ENCODE results near the gene ERFE.
A peak's percentile ranks its signal among the peaks of the same experiment; 100 is the strongest.
"Not testable (repeated sequence)": the region's sequence is repeated elsewhere in the genome, so short reads cannot be mapped to it uniquely, and the experiment has no call there.

ERFE gene, protein sequence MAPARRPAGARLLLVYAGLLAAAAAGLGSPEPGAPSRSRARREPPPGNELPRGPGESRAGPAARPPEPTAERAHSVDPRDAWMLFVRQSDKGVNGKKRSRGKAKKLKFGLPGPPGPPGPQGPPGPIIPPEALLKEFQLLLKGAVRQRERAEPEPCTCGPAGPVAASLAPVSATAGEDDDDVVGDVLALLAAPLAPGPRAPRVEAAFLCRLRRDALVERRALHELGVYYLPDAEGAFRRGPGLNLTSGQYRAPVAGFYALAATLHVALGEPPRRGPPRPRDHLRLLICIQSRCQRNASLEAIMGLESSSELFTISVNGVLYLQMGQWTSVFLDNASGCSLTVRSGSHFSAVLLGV

DNA sequence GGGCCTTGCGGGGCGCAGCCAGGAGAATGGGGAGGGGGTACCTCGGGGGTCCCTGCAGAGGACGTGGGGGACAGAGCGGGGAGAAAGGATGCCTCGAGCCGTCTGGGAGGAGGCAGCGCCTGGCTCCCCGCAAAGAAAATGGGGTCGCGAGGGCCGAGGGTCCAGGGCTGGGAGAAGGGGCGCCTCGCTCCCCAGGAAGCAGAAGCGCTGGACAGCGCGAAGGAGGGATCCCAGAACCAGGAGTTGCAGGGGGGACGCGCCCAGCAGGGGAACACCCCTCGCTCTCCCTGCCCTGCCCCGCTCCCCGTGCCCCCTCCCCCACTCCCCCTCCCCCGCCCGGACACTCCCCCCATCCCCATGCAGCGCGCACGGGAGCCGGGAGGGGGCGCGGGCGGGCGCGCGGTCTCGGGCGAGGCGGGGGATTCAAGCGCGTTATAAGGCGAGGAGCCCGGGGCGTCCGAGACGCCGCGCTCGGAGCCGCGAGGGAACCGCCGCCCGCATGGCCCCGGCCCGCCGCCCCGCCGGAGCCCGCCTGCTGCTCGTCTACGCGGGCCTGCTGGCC lies at the start of gene ERFE:
Gene ERFE, plus strand, starts transcription at position 462 of the 562 bp plus-strand sequence. Its CDS starts 38 bp downstream, at position 500.
- CTCF ChIA-PET: interaction anchor here (1.3 kb wide), 1 partner anchor 105 kb away, joined by 6 read pairs; no protein-coding TSS in a partner anchor
- TF ChIP-seq FOXM1 (IDR thresholded peaks at IDR 0.05; ENCODE audit: borderline replicate concordance) (no peak), TARDBP (IDR thresholded peaks at IDR 0.05) (no peak), BHLHE40 (IDR thresholded peaks at IDR 0.05; ENCODE audit: borderline replicate concordance) (no peak), FOXA1 (IDR thresholded peaks at IDR 0.05) (no peak), SUZ12 (IDR thresholded peaks at IDR 0.05) (no peak), L3MBTL2 (conservative IDR thresholded peaks at IDR 0.05) (no peak), HDGF (IDR thresholded peaks at IDR 0.05; ENCODE audit: borderline replicate concordance) (no peak), SP1 (IDR thresholded peaks at IDR 0.05) (no peak), LEF1 (IDR thresholded peaks at IDR 0.05; ENCODE audit: borderline replicate concordance) (no peak), NFRKB (IDR thresholded peaks at IDR 0.05) (no peak)
- TF ChIP-seq, protein P1, sequence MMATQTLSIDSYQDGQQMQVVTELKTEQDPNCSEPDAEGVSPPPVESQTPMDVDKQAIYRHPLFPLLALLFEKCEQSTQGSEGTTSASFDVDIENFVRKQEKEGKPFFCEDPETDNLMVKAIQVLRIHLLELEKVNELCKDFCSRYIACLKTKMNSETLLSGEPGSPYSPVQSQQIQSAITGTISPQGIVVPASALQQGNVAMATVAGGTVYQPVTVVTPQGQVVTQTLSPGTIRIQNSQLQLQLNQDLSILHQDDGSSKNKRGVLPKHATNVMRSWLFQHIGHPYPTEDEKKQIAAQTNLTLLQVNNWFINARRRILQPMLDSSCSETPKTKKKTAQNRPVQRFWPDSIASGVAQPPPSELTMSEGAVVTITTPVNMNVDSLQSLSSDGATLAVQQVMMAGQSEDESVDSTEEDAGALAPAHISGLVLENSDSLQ (IDR thresholded peaks at IDR 0.05): no peak
- peak; percentile 79 for DNase-seq (ENCODE audit: extremely low spot score)
- POLR2A ChIA-PET: interaction anchor here (1.2 kb wide), 1 partner anchor 9 kb away, joined by 3 read pairs; no protein-coding TSS in a partner anchor

DNA sequence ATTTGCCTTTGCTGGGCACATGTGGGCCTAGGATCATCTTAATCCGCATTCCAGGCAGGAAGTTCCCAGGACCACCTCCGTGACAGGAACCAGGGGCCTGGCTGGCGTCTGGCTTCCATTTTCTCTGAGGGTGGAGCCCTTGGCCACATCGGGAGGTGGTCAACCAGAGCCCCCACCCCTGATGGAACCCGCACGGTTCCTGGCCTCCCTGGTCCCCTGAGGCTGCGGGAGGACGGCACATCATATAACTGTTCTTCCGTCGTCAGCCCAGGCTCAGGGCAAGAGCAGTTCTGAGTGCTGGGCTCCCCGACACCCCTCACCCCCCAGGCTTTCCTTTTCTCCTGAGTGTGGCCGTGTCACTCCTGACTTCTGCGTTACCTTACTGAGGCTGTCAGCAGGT lies 45.2 kb upstream of the ERFE start:
- TF ChIP-seq, protein P1 (IDR thresholded peaks at IDR 0.05): no peak
- no peak for TF ChIP-seq SP1 (IDR thresholded peaks at IDR 0.05)
- TF ChIP-seq ELF4 (IDR thresholded peaks at IDR 0.05): no peak
- no peak for TF ChIP-seq LEF1 (IDR thresholded peaks at IDR 0.05; ENCODE audit: borderline replicate concordance)
- no peak for TF ChIP-seq NFRKB (IDR thresholded peaks at IDR 0.05)
- TF ChIP-seq HDGF (IDR thresholded peaks at IDR 0.05; ENCODE audit: borderline replicate concordance): no peak
- no peak for TF ChIP-seq FOXM1 (IDR thresholded peaks at IDR 0.05; ENCODE audit: borderline replicate concordance)
- TF ChIP-seq CTBP1 (IDR thresholded peaks at IDR 0.05; ENCODE audit: borderline replicate concordance): no peak
- no peak for TF ChIP-seq BHLHE40 (IDR thresholded peaks at IDR 0.05; ENCODE audit: borderline replicate concordance)
- TF ChIP-seq SUZ12 (IDR thresholded peaks at IDR 0.05): no peak
- TF ChIP-seq ARNT (IDR thresholded peaks at IDR 0.05): no peak
- no peak for TF ChIP-seq TARDBP (IDR thresholded peaks at IDR 0.05)
- no peak for TF ChIP-seq FOXA1 (IDR thresholded peaks at IDR 0.05)
- TF ChIP-seq FOXK2 (IDR thresholded peaks at IDR 0.05): no peak
- TF ChIP-seq ZNF384 (IDR thresholded peaks at IDR 0.05): no peak
- no peak for TF ChIP-seq L3MBTL2 (conservative IDR thresholded peaks at IDR 0.05)
- no peak for DNase-seq (ENCODE audit: extremely low spot score)
- CTCF ChIA-PET: no interaction called here
- POLR2A ChIA-PET: no interaction called here

DNA sequence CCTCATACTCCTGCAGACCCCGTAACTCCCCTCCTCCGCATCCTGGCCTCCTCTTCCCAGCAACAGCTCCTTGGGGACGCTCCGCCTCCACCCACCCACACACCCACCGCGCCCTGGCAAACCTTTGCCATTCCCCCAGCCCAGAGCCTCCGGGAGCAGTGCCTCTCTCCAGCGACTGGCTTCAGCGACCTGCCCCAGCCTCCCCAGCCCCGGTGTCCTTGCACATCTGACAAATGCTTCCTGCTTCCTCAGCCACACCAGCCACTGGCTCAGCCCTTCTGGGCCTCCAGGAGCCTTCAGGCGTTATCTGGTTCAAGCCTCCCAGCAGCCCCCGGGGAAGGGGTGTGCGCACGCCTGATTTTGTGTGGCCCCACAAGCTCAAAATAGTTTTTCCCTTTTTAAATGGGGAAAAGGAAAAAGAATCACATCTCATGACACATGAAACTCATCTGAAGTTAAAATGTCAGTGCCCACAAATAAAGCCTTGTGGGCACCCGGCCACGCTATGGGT lies 44.4 kb upstream of the ERFE start:
- TF ChIP-seq ELF4 (IDR thresholded peaks at IDR 0.05) (no peak), SP1 (IDR thresholded peaks at IDR 0.05) (no peak), FOXM1 (IDR thresholded peaks at IDR 0.05; ENCODE audit: borderline replicate concordance) (no peak), SUZ12 (IDR thresholded peaks at IDR 0.05) (no peak), ARNT (IDR thresholded peaks at IDR 0.05) (no peak), HDGF (IDR thresholded peaks at IDR 0.05; ENCODE audit: borderline replicate concordance) (no peak), CTBP1 (IDR thresholded peaks at IDR 0.05; ENCODE audit: borderline replicate concordance) (no peak), NFRKB (IDR thresholded peaks at IDR 0.05) (no peak), BHLHE40 (IDR thresholded peaks at IDR 0.05; ENCODE audit: borderline replicate concordance) (no peak), TARDBP (IDR thresholded peaks at IDR 0.05) (no peak), L3MBTL2 (conservative IDR thresholded peaks at IDR 0.05) (no peak), FOXK2 (IDR thresholded peaks at IDR 0.05) (no peak), LEF1 (IDR thresholded peaks at IDR 0.05; ENCODE audit: borderline replicate concordance) (no peak), FOXA1 (IDR thresholded peaks at IDR 0.05) (no peak)
- TF ChIP-seq, protein P1 (IDR thresholded peaks at IDR 0.05): no peak
- ChIA-PET POLR2A (no interaction called here), CTCF (no interaction called here)
- no peak for DNase-seq (ENCODE audit: extremely low spot score)

DNA sequence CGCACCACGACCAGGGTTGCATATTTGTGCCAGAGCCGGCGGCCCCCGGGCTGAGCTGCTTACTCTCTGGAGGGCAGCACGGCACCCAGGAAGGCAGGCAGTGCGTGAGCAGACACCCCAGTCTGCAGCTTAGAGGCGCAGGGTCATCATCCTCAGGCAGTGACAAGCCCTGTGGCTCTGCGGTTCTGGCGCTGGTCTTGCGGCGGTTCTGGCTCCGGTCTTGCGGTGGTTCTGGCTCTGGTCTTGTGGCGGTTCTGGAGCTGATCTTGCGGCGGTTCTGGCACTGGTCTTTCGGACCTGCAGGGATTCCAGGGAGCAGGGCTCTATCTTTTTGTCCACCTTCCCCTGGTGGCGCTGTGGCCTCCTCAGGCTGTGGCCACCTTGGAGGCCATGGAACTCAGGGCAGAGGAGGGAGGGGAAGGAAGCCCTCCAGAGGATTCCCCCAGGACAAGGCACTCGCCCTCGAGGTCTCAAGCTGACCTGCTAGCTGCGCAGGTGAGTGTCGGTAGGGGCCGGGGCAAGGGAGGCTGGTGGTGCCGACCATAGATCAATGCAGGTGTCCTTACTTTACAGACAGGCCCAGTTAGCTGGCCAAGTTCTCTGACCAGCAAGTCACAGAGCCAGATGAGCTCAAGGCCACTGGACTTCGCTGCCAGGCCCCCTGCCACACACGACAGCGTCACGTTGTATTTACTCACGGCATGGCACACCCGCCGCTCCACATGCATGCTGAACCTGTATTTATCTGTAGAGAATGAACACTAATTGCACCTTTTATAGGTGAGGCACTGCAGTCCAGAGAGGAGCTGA lies 43.7 kb upstream of the ERFE start:
- CTCF ChIA-PET: no interaction called here
- POLR2A ChIA-PET: no interaction called here
- no peak for DNase-seq (ENCODE audit: extremely low spot score)
- TF ChIP-seq HDGF (IDR thresholded peaks at IDR 0.05; ENCODE audit: borderline replicate concordance): no peak
- TF ChIP-seq NFRKB (IDR thresholded peaks at IDR 0.05): no peak
- no peak for TF ChIP-seq LEF1 (IDR thresholded peaks at IDR 0.05; ENCODE audit: borderline replicate concordance)
- TF ChIP-seq, protein P1 (IDR thresholded peaks at IDR 0.05): no peak
- no peak for TF ChIP-seq FOXM1 (IDR thresholded peaks at IDR 0.05; ENCODE audit: borderline replicate concordance)
- TF ChIP-seq BHLHE40 (IDR thresholded peaks at IDR 0.05; ENCODE audit: borderline replicate concordance): no peak
- no peak for TF ChIP-seq SUZ12 (IDR thresholded peaks at IDR 0.05)
- TF ChIP-seq FOXA1 (IDR thresholded peaks at IDR 0.05): no peak

DNA sequence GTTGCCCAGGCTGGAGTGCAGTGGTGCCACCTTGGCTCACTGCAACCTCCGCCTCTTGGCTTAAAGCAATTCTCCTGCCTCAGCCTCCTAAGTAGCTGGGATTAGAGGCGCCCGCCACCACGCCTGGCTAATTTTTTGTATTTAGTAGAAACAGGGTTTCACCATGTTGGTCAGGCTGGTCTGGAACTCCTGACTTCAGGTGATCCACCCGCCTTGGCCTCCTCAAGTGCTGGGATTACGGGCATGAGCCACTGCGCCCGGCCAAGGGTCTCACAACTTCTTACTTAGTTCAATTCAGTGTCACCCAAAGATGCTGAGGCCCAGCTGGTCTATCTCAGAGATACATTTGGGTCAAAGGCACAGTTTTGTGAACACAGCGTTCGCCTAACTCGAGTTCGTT lies 43.1 kb upstream of the ERFE start:
- DNase-seq (ENCODE audit: extremely low spot score); POLR2A ChIA-PET; CTCF ChIA-PET: not testable (repeated sequence)

Measured in HEK293T (cell line).